Smooth muscle cell of the coronary artery (primary cell): ENCODE data around the gene PCDHGA4. TPM values are rescaled to one million over a fixed set of nuclear protein-coding genes. Genes with fewer than 3 reads are reported as not detected.

ENCODE experiments used
- total RNA-seq: library from RNA; depleted of rRNA; stranded (reverse); fragments of >200 nt; gene quantifications from 2 replicates; pipeline ENCODE4 v1.2.3, GENCODE V29; 2014; ENCODE audit warnings: low replicate concordance

The PCDHGA4 gene
- total RNA-seq, 1 donor from 2014 or later, result 3.2 TPM

GRCh38 chr5:141397756-141398551, 43.1 kb downstream of the PCDHGA4 start, which contains the start of gene PCDHGB5:
Gene PCDHGB5 (plus strand): TSS chr5:141397947. CDS start chr5:141398128, 181 bp downstream.

GRCh38 chr5:141402553-141403243, 47.9 kb downstream of the PCDHGA4 start, which contains the start of gene PCDHGA9:
Gene PCDHGA9 (plus strand): TSS chr5:141402778. CDS start chr5:141402953, 175 bp downstream.

Other genes starting within 250 kb of the PCDHGA4 start
- 0.08 and 0.23 TPM in 2 replicates for gene PCDHB4, start 233.2 kb upstream of the PCDHGA4 start, total RNA-seq
- gene PCDHB5, start 219.8 kb upstream of the PCDHGA4 start, total RNA-seq, result 2.3 and 3.7 TPM in 2 replicates
- 0.08 TPM in 1 of 2 replicates, not detected in the other for gene PCDHB6, start 205.0 kb upstream of the PCDHGA4 start, total RNA-seq
- 0.30 and 0.47 TPM in 2 replicates for gene PCDHB7, start 182.4 kb upstream of the PCDHGA4 start, total RNA-seq
- gene PCDHB8, start 177.2 kb upstream of the PCDHGA4 start, total RNA-seq, result 0.23 and 0.35 TPM in 2 replicates
- gene PCDHB16, start 172.6 kb upstream of the PCDHGA4 start, total RNA-seq, result 0.23 and 0.70 TPM in 2 replicates
- gene PCDHB9, start 167.9 kb upstream of the PCDHGA4 start, total RNA-seq, result 0.12 and 0.30 TPM in 2 replicates
- gene PCDHB10, start 162.7 kb upstream of the PCDHGA4 start, total RNA-seq, result 0.59 and 0.68 TPM in 2 replicates
- gene PCDHB11, start 155.4 kb upstream of the PCDHGA4 start, total RNA-seq, result 0.38 and 0.70 TPM in 2 replicates
- gene PCDHB12, start 146.3 kb upstream of the PCDHGA4 start, total RNA-seq, result 0.15 and 0.23 TPM in 2 replicates
- 0.59 and 0.75 TPM in 2 replicates for gene PCDHB13, start 141.1 kb upstream of the PCDHGA4 start, total RNA-seq
- gene PCDHB14, start 131.7 kb upstream of the PCDHGA4 start, total RNA-seq, result 0.59 and 2.1 TPM in 2 replicates
- 0.70 and 1.2 TPM in 2 replicates for gene PCDHB15, start 109.6 kb upstream of the PCDHGA4 start, total RNA-seq
- gene SLC25A2, start 51.0 kb upstream of the PCDHGA4 start, total RNA-seq, result 0.23 TPM in 1 of 2 replicates, not detected in the other
- gene TAF7, start 34.2 kb upstream of the PCDHGA4 start, total RNA-seq, result 69.5 and 80.4 TPM in 2 replicates
- 0.75 and 1.3 TPM in 2 replicates for gene PCDHGA1, start 24.5 kb upstream of the PCDHGA4 start, total RNA-seq
- 1.2 and 1.7 TPM in 2 replicates for gene PCDHGA2, start 16.3 kb upstream of the PCDHGA4 start, total RNA-seq
- 0.23 and 0.98 TPM in 2 replicates for gene PCDHGA3, start 11.2 kb upstream of the PCDHGA4 start, total RNA-seq
- 1.5 and 2.4 TPM in 2 replicates for gene PCDHGB1, start 4.9 kb upstream of the PCDHGA4 start, total RNA-seq
- gene PCDHGB2, start 5.0 kb downstream of the PCDHGA4 start, total RNA-seq, result 1.6 and 2.0 TPM in 2 replicates
- gene PCDHGA5, start 9.1 kb downstream of the PCDHGA4 start, total RNA-seq, result 0.98 and 1.3 TPM in 2 replicates
- 3.5 and 5.6 TPM in 2 replicates for gene PCDHGB3, start 15.2 kb downstream of the PCDHGA4 start, total RNA-seq
- gene PCDHGA6, start 18.9 kb downstream of the PCDHGA4 start, total RNA-seq, result 2.2 and 2.3 TPM in 2 replicates
- gene PCDHGA7, start 27.7 kb downstream of the PCDHGA4 start, total RNA-seq, result 2.3 and 2.8 TPM in 2 replicates
- gene PCDHGB4, start 32.7 kb downstream of the PCDHGA4 start, total RNA-seq, result 22.8 and 23.2 TPM in 2 replicates
- 2.0 and 4.0 TPM in 2 replicates for gene PCDHGA8, start 37.6 kb downstream of the PCDHGA4 start, total RNA-seq
- gene PCDHGB5, start 42.9 kb downstream of the PCDHGA4 start, total RNA-seq, result 11.5 and 16.9 TPM in 2 replicates
- 1.7 and 2.8 TPM in 2 replicates for gene PCDHGA9, start 47.8 kb downstream of the PCDHGA4 start, total RNA-seq
- gene PCDHGB6, start 53.0 kb downstream of the PCDHGA4 start, total RNA-seq, result 1.9 and 3.5 TPM in 2 replicates
- gene PCDHGA10, start 58.0 kb downstream of the PCDHGA4 start, total RNA-seq, result 2.6 and 4.2 TPM in 2 replicates
- gene PCDHGB7, start 62.7 kb downstream of the PCDHGA4 start, total RNA-seq, result 6.7 and 7.3 TPM in 2 replicates
- 4.7 and 7.1 TPM in 2 replicates for gene PCDHGA11, start 66.0 kb downstream of the PCDHGA4 start, total RNA-seq
- 5.8 and 9.9 TPM in 2 replicates for gene PCDHGA12, start 75.5 kb downstream of the PCDHGA4 start, total RNA-seq
- 29.7 and 39.8 TPM in 2 replicates for gene PCDHGC3, start 120.9 kb downstream of the PCDHGA4 start, total RNA-seq
- 0.90 and 2.5 TPM in 2 replicates for gene PCDHGC4, start 130.0 kb downstream of the PCDHGA4 start, total RNA-seq
- 1.4 and 1.8 TPM in 2 replicates for gene PCDHGC5, start 134.1 kb downstream of the PCDHGA4 start, total RNA-seq